Measurements from ENCODE around the gene PSME3. TPM values are rescaled to one million over a fixed set of nuclear protein-coding genes. Genes with fewer than 3 reads are reported as not detected.
"Not testable (repeated sequence)": the region's sequence is repeated elsewhere in the genome, so short reads cannot be mapped to it uniquely, and the experiment has no call there.

PSME3 gene
- total RNA-seq, 1 experiment from 2014 or later, result 222 TPM

- peaks cover 0 to 9% (median 7%) of the 10 kb centered on the region in 3 experiments; a peak in 6 of 7 replicates for H3K36me3 Mint-ChIP-seq (ENCODE audit: insufficient read depth in 1 of 3, low read depth in 3 of 3)
- H3K9me3 Mint-ChIP-seq, result peaks cover 20% of the 10 kb centered on the region in 2 experiments
- Histone ChIP-seq H4K20me1 (ENCODE audit: control insufficient read depth, insufficient read depth, insufficient read length) (no peaks in the 10 kb centered on the region), H3K9me3 (ENCODE audit: control insufficient read depth, low read depth, low read length) (no peaks in the 10 kb centered on the region), H4K91ac (ENCODE audit: insufficient read length, low read depth, low read length) (no peak overlapping the region), H3K27ac (ENCODE audit: insufficient read length, low read depth, low read length) (no peak overlapping the region), H3K9ac (ENCODE audit: extremely low read depth, insufficient read length, low read length) (no peak overlapping the region), H2AK5ac (ENCODE audit: insufficient read length, low read length) (no peak overlapping the region), H2BK12ac (ENCODE audit: insufficient read length, low read depth, low read length) (no peak overlapping the region), H2BK20ac (ENCODE audit: low read depth, low read length, poor library complexity, severe bottlenecking) (no peak overlapping the region), H2BK120ac (ENCODE audit: low read depth, low read length, poor library complexity, severe bottlenecking) (no peak overlapping the region), H3K4ac (ENCODE audit: low read depth, low read length) (no peak overlapping the region), H3K56ac (ENCODE audit: insufficient read length, low read depth, low read length) (no peak overlapping the region), H3K18ac (ENCODE audit: insufficient read length, low read depth, low read length) (no peak overlapping the region), H4K5ac (ENCODE audit: insufficient read length, low read depth, low read length) (no peak overlapping the region), H3K27me3 (ENCODE audit: insufficient read depth, low read length) (no peaks in the 10 kb centered on the region), H3K79me1 (ENCODE audit: insufficient read depth, low read depth, low read length, poor library complexity, severe bottlenecking) (no peaks in the 10 kb centered on the region), H3K79me2 (ENCODE audit: insufficient read depth, low read length) (no peaks in the 10 kb centered on the region), H3K14ac (ENCODE audit: insufficient read depth, low read length) (no peak overlapping the region; the same call in 1 of the 2 replicates), H4K8ac (replicated peaks; ENCODE audit: insufficient read length, low read depth, low read length) (no peak overlapping the region), H3K4me1 (ENCODE audit: insufficient read depth, low read length) (no peaks in the 10 kb centered on the region), H2BK5ac (ENCODE audit: insufficient read length, low read length) (no peak overlapping the region), H3K4me2 (ENCODE audit: insufficient read depth, insufficient read length, low read length) (no peak overlapping the region), H3T11ph (ENCODE audit: low read length) (no peak overlapping the region), H3K23me2 (ENCODE audit: insufficient read length, low read depth, low read length, poor library complexity, severe bottlenecking) (no peaks in the 10 kb centered on the region), H2AFZ (ENCODE audit: low read length) (no peak overlapping the region), H2BK15ac (ENCODE audit: low read depth, low read length) (no peak overlapping the region), H3K23ac (ENCODE audit: insufficient read length, low read depth, low read length) (no peak overlapping the region)
- no peak for TF ChIP-seq CTCF (conservative IDR thresholded peaks at IDR 0.05)
- WGBS (ENCODE audit: extremely low coverage, insufficient read length, low lambda C conversion rate), result no CpG with 5 or more reads among the region's 12 CpGs
- H3K4me3 Mint-ChIP-seq, result no peak overlapping the region
- peaks cover 9% of the 10 kb centered on the region for H3K27me3 Mint-ChIP-seq (ENCODE audit: low read depth)
- H3K4me1 Mint-ChIP-seq, result peaks cover 10 to 19% of the 10 kb centered on the region in 2 experiments
- peak overlapping the region in 1 of 3 experiments; percentile 49; a peak in 1 of 7 replicates for H3K27ac Mint-ChIP-seq
- DNase-seq, result no peak
Observed at GRCh38 chr17:42866631-42867575, 33.7 kb downstream of the PSME3 start.

- H4K20me1 ChIP-seq (ENCODE audit: control insufficient read depth, insufficient read depth, insufficient read length); H3K79me1 ChIP-seq (ENCODE audit: insufficient read depth, low read depth, low read length, poor library complexity, severe bottlenecking); H3K18ac ChIP-seq (ENCODE audit: insufficient read length, low read depth, low read length); H3K14ac ChIP-seq (ENCODE audit: insufficient read depth, low read length); H3K27me3 ChIP-seq (ENCODE audit: insufficient read depth, low read length); H3K56ac ChIP-seq (ENCODE audit: insufficient read length, low read depth, low read length); H3K4me2 ChIP-seq (ENCODE audit: insufficient read depth, insufficient read length, low read length); H3K36me3 Mint-ChIP-seq (ENCODE audit: insufficient read depth in 1 of 3, low read depth in 3 of 3); H3K79me2 ChIP-seq (ENCODE audit: insufficient read depth, low read length); H2BK15ac ChIP-seq (ENCODE audit: low read depth, low read length); H3K4me1 ChIP-seq (ENCODE audit: insufficient read depth, low read length); H3K27ac ChIP-seq (ENCODE audit: insufficient read length, low read depth, low read length); H2BK120ac ChIP-seq (ENCODE audit: low read depth, low read length, poor library complexity, severe bottlenecking); H4K8ac ChIP-seq (replicated peaks; ENCODE audit: insufficient read length, low read depth, low read length); H3K23me2 ChIP-seq (ENCODE audit: insufficient read length, low read depth, low read length, poor library complexity, severe bottlenecking); H3K9ac ChIP-seq (ENCODE audit: extremely low read depth, insufficient read length, low read length); H3T11ph ChIP-seq (ENCODE audit: low read length); H4K91ac ChIP-seq (ENCODE audit: insufficient read length, low read depth, low read length); DNase-seq; H3K4ac ChIP-seq (ENCODE audit: low read depth, low read length); H3K27ac Mint-ChIP-seq; H4K5ac ChIP-seq (ENCODE audit: insufficient read length, low read depth, low read length); H2BK20ac ChIP-seq (ENCODE audit: low read depth, low read length, poor library complexity, severe bottlenecking); H2BK5ac ChIP-seq (ENCODE audit: insufficient read length, low read length); H3K9me3 ChIP-seq (ENCODE audit: control insufficient read depth, low read depth, low read length); H3K27me3 Mint-ChIP-seq (ENCODE audit: low read depth); H3K4me3 Mint-ChIP-seq; H3K23ac ChIP-seq (ENCODE audit: insufficient read length, low read depth, low read length); H2AK5ac ChIP-seq (ENCODE audit: insufficient read length, low read length); H2AFZ ChIP-seq (ENCODE audit: low read length); H2BK12ac ChIP-seq (ENCODE audit: insufficient read length, low read depth, low read length): not testable (repeated sequence)
- WGBS (ENCODE audit: extremely low coverage, insufficient read length, low lambda C conversion rate), result no CpG with 5 or more reads among the region's 21 CpGs
- H3K9me3 Mint-ChIP-seq, result peaks cover 20 to 21% of the 10 kb centered on the region in 2 experiments
- peaks cover 10 to 19% of the 10 kb centered on the region in 2 experiments for H3K4me1 Mint-ChIP-seq
Observed at GRCh38 chr17:42867694-42868261, 34.6 kb downstream of the PSME3 start.
